ENCODE data around the gene TMEM117. TPM values are rescaled to one million over a fixed set of nuclear protein-coding genes. Genes with fewer than 3 reads are reported as not detected.

TMEM117 gene
- total RNA-seq, 1 donor from 2014 or later = 3.8 TPM

DNA sequence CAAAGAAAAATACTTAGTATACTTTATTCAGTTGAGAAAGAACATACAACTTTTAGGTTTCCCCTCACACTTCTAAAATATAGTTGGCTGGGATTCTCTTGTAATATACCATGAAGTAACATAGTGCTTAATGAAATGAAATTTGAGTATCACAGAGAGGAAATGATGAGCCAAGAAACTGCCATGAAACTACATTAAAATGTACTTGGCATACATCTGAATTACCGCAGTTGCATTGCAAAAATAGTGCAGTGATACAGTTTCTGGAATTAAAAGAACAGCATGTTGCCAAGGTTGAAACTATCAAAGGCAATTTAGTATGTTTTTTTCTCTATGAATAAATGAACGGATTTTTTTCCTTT is 389.2 kb downstream of the TMEM117 start:
- TF ChIP-seq, protein P1, sequence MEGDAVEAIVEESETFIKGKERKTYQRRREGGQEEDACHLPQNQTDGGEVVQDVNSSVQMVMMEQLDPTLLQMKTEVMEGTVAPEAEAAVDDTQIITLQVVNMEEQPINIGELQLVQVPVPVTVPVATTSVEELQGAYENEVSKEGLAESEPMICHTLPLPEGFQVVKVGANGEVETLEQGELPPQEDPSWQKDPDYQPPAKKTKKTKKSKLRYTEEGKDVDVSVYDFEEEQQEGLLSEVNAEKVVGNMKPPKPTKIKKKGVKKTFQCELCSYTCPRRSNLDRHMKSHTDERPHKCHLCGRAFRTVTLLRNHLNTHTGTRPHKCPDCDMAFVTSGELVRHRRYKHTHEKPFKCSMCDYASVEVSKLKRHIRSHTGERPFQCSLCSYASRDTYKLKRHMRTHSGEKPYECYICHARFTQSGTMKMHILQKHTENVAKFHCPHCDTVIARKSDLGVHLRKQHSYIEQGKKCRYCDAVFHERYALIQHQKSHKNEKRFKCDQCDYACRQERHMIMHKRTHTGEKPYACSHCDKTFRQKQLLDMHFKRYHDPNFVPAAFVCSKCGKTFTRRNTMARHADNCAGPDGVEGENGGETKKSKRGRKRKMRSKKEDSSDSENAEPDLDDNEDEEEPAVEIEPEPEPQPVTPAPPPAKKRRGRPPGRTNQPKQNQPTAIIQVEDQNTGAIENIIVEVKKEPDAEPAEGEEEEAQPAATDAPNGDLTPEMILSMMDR (conservative IDR thresholded peaks at IDR 0.05; ENCODE audit: low read depth, low read length) = no peak
- no peak for DNase-seq (ENCODE audit: low read depth)
- no peak overlapping the region for H3K4me3 ChIP-seq (ENCODE audit: low read depth, low read length)

DNA sequence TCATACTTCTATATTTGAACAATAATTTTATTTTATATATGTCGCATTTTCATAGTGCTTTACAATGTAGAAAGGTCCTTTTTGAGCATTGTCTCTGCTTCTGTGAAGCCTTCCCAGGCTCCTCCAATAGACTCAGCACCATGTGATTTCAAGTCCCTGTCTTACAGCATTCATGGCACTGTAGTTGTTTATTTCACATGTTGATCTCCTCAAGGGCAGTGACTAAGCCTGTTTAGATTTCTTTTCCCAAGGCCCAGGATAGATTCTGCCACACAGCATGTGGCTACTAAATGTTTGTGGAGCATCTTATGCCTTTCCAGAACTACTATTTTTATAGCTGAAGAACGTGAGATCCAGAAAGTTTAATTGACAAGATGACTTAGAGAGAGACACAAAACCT is 391.7 kb downstream of the TMEM117 start:
- DNase-seq (ENCODE audit: low read depth) = no peak
- TF ChIP-seq, protein P1 (conservative IDR thresholded peaks at IDR 0.05; ENCODE audit: low read depth, low read length) = no peak
- H3K4me3 ChIP-seq (ENCODE audit: low read depth, low read length) = no peak overlapping the region

DNA sequence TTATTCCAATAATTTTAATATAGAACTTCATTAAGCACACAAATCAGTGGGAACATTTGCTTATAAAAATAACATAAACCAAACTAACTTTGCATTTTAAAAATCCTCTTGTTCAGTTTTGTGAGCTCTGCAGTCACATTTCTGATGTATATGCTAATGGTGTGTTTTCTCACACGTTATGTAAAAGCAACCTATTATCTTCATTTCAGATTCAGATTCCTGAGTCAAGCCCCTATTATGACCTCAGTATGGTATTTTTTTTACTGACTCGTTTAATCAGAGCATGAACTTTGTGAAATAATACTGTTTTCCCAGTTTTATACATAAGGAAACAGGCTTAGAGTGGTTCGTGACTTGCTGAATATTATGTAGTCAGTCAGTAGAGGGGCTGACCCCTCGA is 394.0 kb downstream of the TMEM117 start:
- no peak for DNase-seq (ENCODE audit: low read depth)
- TF ChIP-seq, protein P1 (conservative IDR thresholded peaks at IDR 0.05; ENCODE audit: low read depth, low read length) = no peak
- H3K4me3 ChIP-seq (ENCODE audit: low read depth, low read length) = no peak overlapping the region

DNA sequence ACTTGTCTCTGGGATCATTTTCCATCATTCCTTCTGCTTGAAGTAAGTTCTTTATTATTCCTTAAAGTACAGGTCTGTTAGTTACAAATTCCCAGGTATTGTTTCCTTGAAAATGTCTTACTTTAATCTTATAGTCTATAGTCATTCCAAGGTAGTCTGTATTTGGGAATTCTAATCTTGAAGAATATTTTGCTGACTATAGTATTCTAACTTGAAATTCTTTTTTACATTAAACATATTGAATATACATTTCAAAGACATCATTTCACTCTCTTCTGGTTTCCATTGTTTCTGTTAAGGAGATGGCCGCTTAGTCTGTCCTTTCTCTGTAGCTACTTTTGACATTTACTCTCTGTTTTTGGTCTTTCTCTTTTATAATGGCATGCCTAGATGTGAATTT is 399.8 kb downstream of the TMEM117 start:
- TF ChIP-seq, protein P1 (conservative IDR thresholded peaks at IDR 0.05; ENCODE audit: low read depth, low read length) = no peak
- no peak for DNase-seq (ENCODE audit: low read depth)
- no peak overlapping the region for H3K4me3 ChIP-seq (ENCODE audit: low read depth, low read length)

DNA sequence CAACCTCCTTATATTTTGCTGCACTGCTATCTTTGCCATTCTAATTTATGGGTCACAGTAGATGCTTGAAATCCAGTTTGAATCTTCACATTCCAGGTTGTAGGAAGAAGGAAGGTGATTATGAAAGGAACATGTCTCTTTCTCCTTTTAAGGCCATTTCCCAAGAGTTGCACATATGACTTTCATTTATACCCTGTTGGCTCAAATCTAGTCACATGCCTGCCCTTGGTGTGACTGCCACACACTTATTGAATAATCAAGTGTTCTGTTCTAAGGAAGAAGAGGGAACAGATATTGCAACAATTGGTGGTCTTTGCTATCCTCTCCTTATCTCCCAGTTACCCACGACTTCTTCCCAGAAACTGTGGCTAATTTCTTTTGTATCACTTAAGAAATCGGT is 404.3 kb downstream of the TMEM117 start:
- TF ChIP-seq, protein P1 (conservative IDR thresholded peaks at IDR 0.05; ENCODE audit: low read depth, low read length) = no peak
- no peak overlapping the region for H3K4me3 ChIP-seq (ENCODE audit: low read depth, low read length)
- DNase-seq (ENCODE audit: low read depth) = no peak

DNA sequence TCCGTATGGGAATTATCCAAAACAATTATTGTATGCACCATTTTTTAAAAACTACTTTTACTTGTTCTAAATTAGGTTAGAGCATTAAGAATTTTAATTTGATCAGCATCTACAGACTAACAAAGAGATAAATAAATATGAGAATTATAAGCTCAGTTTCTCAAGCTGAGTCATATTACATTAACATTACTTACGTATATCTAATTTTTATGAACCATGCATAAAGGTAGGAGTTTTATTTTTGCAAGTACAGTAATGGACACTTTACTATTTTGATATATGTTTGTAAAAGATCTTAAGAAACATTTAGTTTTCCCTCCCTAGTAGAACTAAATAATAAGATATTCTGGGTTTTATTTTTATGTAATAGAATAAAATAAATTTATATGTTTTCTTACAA is 410.1 kb downstream of the TMEM117 start:
- DNase-seq (ENCODE audit: low read depth) = no peak
- no peak overlapping the region for H3K4me3 ChIP-seq (ENCODE audit: low read depth, low read length)

DNA sequence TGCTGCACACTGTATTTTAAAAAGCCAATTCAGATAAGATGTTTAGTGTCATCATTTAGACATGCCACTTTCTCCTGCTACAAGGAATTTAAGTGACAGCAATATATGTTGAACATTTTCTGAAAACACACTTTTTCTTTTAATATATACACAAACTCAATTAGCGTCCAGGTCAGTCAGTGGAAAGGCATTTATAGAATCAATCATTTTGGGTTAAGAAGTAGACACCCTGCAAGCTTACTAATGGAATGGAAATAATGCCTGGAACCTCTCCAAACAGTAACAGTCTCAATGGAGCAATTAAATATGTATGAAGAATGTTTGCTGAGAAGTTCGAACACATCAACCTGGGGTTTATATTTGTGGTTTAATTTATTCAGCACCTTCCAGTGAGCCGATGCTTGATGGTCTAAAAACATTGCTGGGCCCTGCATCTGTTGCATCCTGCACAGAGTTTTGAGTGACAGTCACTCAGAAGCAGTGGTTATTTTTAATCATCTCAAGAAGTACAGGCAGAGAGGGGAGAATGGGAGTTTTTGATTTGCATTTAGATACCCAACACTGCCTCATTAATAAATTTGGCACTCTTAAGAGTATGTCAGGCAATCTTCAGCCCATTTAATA is 410.7 kb downstream of the TMEM117 start:
- no peak for DNase-seq (ENCODE audit: low read depth)

More for the DNA sequence above, 410.1 kb downstream of the TMEM117 start:
- TF ChIP-seq, protein P1 (conservative IDR thresholded peaks at IDR 0.05; ENCODE audit: low read depth, low read length) = no peak

More for the DNA sequence above, 410.7 kb downstream of the TMEM117 start:
- no peak overlapping the region for H3K4me3 ChIP-seq (ENCODE audit: low read depth, low read length)
- TF ChIP-seq, protein P1 (conservative IDR thresholded peaks at IDR 0.05; ENCODE audit: low read depth, low read length) = no peak
